GM12892 (cell line): Measurements from ENCODE around the gene LRPAP1. TPM values are rescaled to one million over a fixed set of nuclear protein-coding genes. Genes with fewer than 3 reads are reported as not detected.
A peak's percentile ranks its signal among the peaks of the same experiment; 100 is the strongest.
"Not testable (repeated sequence)": the region's sequence is repeated elsewhere in the genome, so short reads cannot be mapped to it uniquely, and the experiment has no call there.

Experiments used
- DNase-seq: peaks from one replicate; pipeline ENCODE4 v3.0.0; 2011; ENCODE audit not compliant: insufficient read length
- FAIRE-seq: peaks from 2 replicates; lab custom pipeline; 2011; peaks lifted over from hg19 to GRCh38; lab: Jason Lieb, UNC
- POLR2A ChIP-seq: IDR thresholded peaks from 2 replicates; pipeline ENCODE4 v1.6.1; 2011; ENCODE audit warnings: low read depth, low read length, control low read depth
- POLR2AphosphoS5 ChIP-seq: IDR thresholded peaks from 2 replicates; pipeline ENCODE4 v1.6.1; 2011; ENCODE audit warnings: low read depth, low read length, control low read depth
- TAF1 ChIP-seq: IDR thresholded peaks from 2 replicates; pipeline ENCODE4 v1.6.1; 2011; ENCODE audit warnings: low read depth, mild to moderate bottlenecking, control low read depth, low read length, borderline replicate concordance
- polyA plus RNA-seq: library from polyadenylated mRNA; unstranded; fragments of >200 nt; gene quantifications from one replicate; pipeline ENCODE4 v1.2.1, GENCODE V29; 2012; ENCODE audit warnings: missing spikeins, inconsistent platforms; ENCODE audit not compliant: missing spikeins

The LRPAP1 gene, protein sequence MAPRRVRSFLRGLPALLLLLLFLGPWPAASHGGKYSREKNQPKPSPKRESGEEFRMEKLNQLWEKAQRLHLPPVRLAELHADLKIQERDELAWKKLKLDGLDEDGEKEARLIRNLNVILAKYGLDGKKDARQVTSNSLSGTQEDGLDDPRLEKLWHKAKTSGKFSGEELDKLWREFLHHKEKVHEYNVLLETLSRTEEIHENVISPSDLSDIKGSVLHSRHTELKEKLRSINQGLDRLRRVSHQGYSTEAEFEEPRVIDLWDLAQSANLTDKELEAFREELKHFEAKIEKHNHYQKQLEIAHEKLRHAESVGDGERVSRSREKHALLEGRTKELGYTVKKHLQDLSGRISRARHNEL
- 19.8 TPM for polyA plus RNA-seq

DNA sequence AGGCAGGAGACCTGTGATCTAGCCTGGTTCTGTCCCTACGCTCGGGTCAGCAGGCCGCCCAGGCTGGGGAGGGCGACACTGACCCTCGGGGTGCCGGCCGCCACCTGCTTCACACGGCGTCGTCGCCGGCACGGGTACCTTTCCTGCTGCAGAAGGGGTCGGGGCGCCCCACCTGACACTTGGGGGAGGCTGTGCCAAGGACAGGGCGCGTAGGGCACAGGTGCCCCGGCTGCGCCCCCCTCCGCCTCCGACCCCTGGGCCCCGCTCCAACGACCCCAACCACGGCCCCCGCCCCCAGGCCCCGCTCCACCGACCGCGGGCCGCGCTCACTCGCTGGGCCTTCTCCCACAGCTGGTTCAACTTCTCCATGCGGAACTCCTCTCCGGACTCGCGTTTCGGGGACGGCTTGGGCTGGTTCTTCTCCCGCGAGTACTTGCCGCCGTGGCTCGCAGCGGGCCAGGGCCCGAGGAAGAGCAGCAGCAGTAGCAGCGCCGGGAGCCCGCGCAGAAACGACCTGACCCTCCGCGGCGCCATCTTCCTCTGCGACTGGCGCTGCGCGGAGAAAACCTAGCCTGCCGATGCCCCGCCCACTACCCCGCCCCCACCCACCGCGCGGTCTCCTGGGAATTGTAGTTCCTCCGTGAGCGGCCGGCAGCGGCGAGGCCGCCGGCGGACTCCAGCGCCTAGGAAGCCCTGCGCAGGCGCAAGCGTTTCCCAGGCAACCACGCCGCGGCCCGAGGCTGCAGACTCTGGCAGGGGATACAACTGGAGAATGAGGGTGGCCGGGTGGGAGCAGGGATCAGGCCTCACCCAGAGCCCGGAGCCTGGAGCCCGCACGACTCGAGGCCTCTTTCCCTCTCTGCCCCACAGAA is at the start of gene LRPAP1:
Gene LRPAP1, minus strand, starts transcription at position 544 of the 872 bp plus-strand sequence. Its CDS starts 10 bp downstream, at position 534.
- FAIRE-seq (peak; percentile 91), DNase-seq (peak; percentile 100)
- TF ChIP-seq TAF1 (peak; percentile 96), POLR2AphosphoS5 (peak; percentile 97), POLR2A (peak; percentile 98)

- FAIRE-seq, DNase-seq: not testable (repeated sequence)
Observed at GRCh38 chr4:3581334-3582090, 49.3 kb upstream of the LRPAP1 start.

- not testable (repeated sequence) for FAIRE-seq
Observed at GRCh38 chr4:3580859-3581258, 48.6 kb upstream of the LRPAP1 start.

DNA sequence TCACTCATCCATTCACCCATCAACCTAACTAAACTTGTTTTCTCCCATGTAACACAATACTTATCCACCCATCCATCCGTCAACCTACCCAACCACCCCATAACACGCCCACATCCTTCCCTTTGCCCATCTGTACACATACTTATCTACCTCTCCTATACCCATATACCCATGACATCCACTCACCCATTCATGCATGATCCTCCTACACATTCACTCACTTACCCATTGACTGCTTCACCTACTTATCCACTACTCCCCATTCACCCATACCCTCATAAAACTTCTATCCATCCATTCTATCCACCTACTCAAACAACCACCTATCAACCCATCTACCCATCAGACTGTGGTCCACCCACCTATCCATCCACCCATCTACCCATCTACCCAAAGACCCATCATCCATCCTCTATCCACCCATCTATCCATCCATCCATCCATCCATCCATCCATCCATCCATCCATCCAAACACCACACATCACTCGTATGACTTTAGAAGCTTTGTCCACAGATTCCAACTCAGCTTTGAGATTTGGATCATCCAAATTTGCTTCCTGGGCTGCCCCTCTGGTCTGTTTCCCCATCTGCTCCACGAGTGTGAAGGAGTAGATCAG is 46.4 kb upstream of the LRPAP1 start:
- FAIRE-seq, DNase-seq: not testable (repeated sequence)

More at GRCh38 chr4:3580859-3581258, 48.6 kb upstream of the LRPAP1 start:
- not testable (repeated sequence) for DNase-seq

DNA sequence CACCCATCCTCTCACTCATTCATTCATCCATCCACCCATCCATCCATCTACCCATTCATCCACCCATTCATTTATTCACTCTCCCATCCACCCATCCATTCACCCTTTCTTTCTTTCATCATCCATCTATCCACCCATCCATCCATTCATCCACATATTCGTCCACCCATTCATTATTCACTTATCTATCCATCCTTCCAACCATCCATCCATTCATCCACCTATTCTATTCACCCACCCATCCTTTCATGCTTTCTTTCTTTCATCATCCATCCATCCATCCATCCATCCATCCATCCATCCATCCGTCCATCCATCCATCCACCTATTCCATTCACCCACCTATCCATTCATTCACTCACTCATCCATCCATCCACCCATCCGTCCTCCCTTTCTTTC is 45.8 kb upstream of the LRPAP1 start:
- not testable (repeated sequence) for FAIRE-seq, DNase-seq

DNA sequence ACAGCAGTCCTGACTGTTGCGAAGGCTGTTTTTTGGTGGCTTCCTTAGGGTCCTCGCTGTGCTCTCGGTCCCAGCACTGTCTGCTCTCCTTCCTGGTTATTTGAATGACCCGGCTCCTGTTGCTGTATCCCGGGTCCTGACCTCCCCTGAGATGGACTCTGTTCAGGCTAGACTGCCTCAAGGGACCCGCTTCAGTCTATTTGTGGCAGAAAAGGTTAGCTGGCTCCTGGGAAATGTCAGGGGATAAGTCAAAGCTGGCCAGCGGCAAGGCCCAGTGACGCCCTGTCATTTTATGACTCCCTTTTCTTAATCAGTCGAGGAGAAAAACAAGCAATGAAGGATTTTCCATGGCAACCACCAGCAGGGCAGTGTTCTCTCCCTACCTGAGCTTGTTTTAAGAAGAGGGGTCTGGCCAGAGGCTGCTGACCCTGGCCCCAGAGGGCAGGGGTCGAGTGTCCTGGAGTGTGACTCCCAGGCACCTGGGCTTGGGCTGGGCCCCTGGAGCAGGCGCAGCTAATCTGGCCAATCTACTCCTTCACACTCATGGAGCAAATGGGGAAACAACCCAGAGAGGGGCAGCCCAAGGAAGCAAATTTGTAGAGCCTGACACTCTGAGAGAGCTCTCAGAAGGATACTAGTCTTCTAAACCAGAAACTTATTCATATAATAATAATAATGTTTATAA is 45.1 kb upstream of the LRPAP1 start:
- DNase-seq, FAIRE-seq: not testable (repeated sequence)

GRCh38 chr4:3576533-3577207 is 44.4 kb upstream of the LRPAP1 start:
- not testable (repeated sequence) for FAIRE-seq, DNase-seq

- DNase-seq: not testable (repeated sequence)
Observed at GRCh38 chr4:3575426-3576369, 43.5 kb upstream of the LRPAP1 start.

DNA sequence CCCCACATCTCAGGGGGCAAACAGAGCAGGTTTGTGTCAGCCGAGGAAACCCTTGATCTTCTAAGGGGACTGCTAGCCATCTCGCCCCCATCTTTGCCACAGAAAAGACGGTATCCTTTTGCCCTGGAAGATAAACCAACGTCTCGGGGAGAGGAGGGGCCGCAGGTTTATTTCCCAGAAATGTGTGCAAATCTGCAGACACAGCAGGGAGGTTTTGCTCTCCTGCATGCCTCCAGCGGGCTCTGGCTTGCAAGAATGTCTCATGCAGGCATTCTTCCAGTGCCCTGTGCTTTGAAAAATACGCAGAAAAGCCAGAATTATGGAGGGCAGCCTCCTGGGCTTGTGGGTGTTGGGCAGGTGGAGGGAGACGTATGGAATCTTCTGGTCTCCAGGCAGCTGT is 42.6 kb upstream of the LRPAP1 start:
- not testable (repeated sequence) for FAIRE-seq, DNase-seq

More at GRCh38 chr4:3575426-3576369, 43.5 kb upstream of the LRPAP1 start:
- FAIRE-seq: not testable (repeated sequence)

DNA sequence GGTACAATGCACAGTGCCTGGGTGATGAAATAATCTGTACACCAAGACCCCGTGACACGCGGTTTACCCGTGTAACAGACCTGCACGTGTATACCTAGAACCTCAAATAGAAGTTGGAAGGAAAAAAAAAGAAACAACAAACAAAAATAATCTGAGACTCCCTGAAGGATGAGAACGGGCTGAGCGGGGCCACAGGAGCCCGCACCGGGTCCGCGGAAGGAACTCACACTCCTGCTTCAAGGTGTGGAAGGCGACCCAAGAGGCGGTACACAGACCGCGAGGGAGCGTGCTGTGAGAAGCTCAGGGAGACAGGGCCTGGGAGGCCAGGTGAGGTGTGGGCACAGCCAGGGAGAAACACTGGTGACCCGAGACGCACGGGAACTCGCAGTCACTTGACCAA is 42.1 kb upstream of the LRPAP1 start:
- DNase-seq, FAIRE-seq: not testable (repeated sequence)

DNA sequence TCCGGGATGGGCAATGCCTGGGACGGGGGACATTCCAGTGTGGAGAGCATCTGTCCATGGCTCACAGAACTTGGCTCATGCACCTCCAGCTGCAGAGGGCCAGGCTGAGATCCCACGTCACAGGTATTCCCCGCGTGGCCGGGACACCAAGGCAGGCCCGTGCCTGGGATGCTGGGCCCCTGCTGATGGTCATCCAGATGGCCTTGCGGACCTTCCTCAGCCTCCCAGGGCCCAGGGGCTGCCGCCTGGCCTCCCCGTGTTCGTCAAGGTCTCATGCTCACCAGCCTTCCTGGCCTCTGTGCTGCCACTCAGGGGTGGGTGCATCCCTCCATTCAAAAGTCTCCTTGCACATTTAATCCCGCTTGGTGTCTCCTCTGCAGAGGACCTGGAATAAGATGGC is 40.9 kb upstream of the LRPAP1 start:
- DNase-seq (no peak), FAIRE-seq (no peak)
- no peak for TF ChIP-seq POLR2AphosphoS5
